ENCODE data around the gene CRELD2.

DNA sequence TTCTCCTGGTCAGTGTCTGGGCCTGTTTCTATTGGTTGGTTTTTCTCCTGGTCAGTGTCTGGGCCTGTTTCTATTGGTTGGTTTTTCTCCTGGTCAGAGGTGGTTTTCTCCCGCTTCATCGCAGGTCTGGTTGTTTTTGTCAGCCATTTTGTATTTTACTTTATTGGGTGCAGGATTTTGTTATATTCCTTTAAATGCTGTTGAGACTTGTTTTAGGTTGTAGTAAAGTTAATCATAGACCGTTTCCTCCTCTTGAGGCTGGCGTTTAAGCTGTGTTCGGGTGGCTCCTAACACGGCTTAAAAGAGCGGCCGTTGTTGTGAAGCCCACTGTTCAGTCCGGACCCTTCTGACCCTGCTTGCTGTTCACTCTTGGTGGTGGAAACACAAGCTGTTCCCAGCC, 38.6 kb upstream of the CRELD2 start:
- TF ChIP-seq POLR2A (IDR thresholded peaks at IDR 0.05; ENCODE audit: low read length) (no peak), GATA1 (IDR thresholded peaks at IDR 0.05; ENCODE audit: low read depth, low read length) (no peak)
